ENCODE data around the gene BDH2. TPM values are rescaled to one million over a fixed set of nuclear protein-coding genes. Genes with fewer than 3 reads are reported as not detected.

BDH2 gene
- total RNA-seq, 1 experiment from 2014 or later: 28.3 TPM

DNA sequence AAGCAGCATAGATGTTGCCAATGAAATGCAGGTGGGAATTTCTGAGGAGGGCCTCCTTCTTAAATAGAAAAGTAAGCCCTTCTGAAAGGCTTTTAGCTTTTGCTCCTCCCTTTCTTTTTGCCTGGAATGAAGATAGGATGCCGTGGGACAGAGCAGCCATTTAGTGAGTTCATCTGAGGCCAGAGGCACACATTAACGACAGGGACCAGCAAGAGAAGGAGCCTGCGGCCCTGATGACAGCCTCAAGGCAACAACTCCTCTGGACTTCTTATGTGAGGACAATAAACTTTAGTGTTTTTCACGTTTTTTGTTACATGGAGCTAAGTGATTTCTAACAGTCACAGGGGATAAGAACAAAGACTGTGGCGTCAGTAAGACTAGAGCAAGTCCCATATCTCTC, 1.1 kb upstream of the BDH2 start:
- peaks cover 6% of the 10 kb centered on the region for H3K4me1 ChIP-seq (ENCODE audit: insufficient read depth, low read length, poor library complexity, severe bottlenecking)
- ChIA-PET CTCF (no interaction called here), POLR2A (ENCODE audit: low non-redundant PET) (interaction anchor here (0.5 kb wide), 1 partner anchor 793 kb away, joined by 4 read pairs; no protein-coding TSS in a partner anchor)
- BruUV-seq (replicated peaks): no TSS peak
- H3K4me3 ChIP-seq (ENCODE audit: low read depth, low read length, poor library complexity, severe bottlenecking): no peak overlapping the region
- DNase-seq (ENCODE audit: low spot score): no peak
- no peak overlapping the region for H3K27ac ChIP-seq (ENCODE audit: low read depth, low read length, poor library complexity, severe bottlenecking)
- TF ChIP-seq EZH2 (IDR thresholded peaks at IDR 0.05; ENCODE audit: borderline replicate concordance, low read depth, low read length, poor library complexity, severe bottlenecking): no peak
- TF ChIP-seq, protein P1, sequence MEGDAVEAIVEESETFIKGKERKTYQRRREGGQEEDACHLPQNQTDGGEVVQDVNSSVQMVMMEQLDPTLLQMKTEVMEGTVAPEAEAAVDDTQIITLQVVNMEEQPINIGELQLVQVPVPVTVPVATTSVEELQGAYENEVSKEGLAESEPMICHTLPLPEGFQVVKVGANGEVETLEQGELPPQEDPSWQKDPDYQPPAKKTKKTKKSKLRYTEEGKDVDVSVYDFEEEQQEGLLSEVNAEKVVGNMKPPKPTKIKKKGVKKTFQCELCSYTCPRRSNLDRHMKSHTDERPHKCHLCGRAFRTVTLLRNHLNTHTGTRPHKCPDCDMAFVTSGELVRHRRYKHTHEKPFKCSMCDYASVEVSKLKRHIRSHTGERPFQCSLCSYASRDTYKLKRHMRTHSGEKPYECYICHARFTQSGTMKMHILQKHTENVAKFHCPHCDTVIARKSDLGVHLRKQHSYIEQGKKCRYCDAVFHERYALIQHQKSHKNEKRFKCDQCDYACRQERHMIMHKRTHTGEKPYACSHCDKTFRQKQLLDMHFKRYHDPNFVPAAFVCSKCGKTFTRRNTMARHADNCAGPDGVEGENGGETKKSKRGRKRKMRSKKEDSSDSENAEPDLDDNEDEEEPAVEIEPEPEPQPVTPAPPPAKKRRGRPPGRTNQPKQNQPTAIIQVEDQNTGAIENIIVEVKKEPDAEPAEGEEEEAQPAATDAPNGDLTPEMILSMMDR (conservative IDR thresholded peaks at IDR 0.05; ENCODE audit: low read depth, low read length): no peak
- H3K36me3 ChIP-seq (ENCODE audit: insufficient read depth, low read length, poor library complexity, severe bottlenecking): no peaks in the 10 kb centered on the region
- H3K27me3 ChIP-seq (replicated peaks; ENCODE audit: insufficient read depth, low read depth, low read length, poor library complexity): no peaks in the 10 kb centered on the region
- no peaks in the 10 kb centered on the region for H3K9me3 ChIP-seq (ENCODE audit: low read depth, low read length, poor library complexity, severe bottlenecking)
- intact Hi-C loops (cut with micrococcal nuclease; ENCODE audit: unreplicated experiment): loop anchor here (5.0 kb wide), 1 partner anchor 832 kb away; no protein-coding TSS in a partner anchor

- Histone ChIP-seq H3K27ac (ENCODE audit: low read depth, low read length, poor library complexity, severe bottlenecking) (peak overlapping the region; percentile 12), H3K4me1 (ENCODE audit: insufficient read depth, low read length, poor library complexity, severe bottlenecking) (peaks cover 6% of the 10 kb centered on the region), H3K9me3 (ENCODE audit: low read depth, low read length, poor library complexity, severe bottlenecking) (no peaks in the 10 kb centered on the region), H3K36me3 (ENCODE audit: insufficient read depth, low read length, poor library complexity, severe bottlenecking) (no peaks in the 10 kb centered on the region), H3K4me3 (ENCODE audit: low read depth, low read length, poor library complexity, severe bottlenecking) (peak overlapping the region; percentile 49), H3K27me3 (replicated peaks; ENCODE audit: insufficient read depth, low read depth, low read length, poor library complexity) (no peaks in the 10 kb centered on the region)
- no TSS peak for BruUV-seq (replicated peaks)
- POLR2A ChIA-PET (ENCODE audit: low non-redundant PET): interaction anchor here (0.5 kb wide), 1 partner anchor 278 kb away, joined by 3 read pairs; no protein-coding TSS in a partner anchor
- CTCF ChIA-PET: interaction anchor here (1.2 to 1.7 kb wide), 3 partner anchors 310 to 833 kb away, joined by 3 to 5 read pairs (median 3); no protein-coding TSS in a partner anchor
- DNase-seq (ENCODE audit: low spot score): peak; percentile 24
- TF ChIP-seq EZH2 (IDR thresholded peaks at IDR 0.05; ENCODE audit: borderline replicate concordance, low read depth, low read length, poor library complexity, severe bottlenecking): no peak
- TF ChIP-seq, protein P1 (conservative IDR thresholded peaks at IDR 0.05; ENCODE audit: low read depth, low read length): no peak
- intact Hi-C loops (cut with micrococcal nuclease; ENCODE audit: unreplicated experiment): no loop called here
Measured at GRCh38 chr4:103098756-103099440, 736 bp downstream of the BDH2 start.

DNA sequence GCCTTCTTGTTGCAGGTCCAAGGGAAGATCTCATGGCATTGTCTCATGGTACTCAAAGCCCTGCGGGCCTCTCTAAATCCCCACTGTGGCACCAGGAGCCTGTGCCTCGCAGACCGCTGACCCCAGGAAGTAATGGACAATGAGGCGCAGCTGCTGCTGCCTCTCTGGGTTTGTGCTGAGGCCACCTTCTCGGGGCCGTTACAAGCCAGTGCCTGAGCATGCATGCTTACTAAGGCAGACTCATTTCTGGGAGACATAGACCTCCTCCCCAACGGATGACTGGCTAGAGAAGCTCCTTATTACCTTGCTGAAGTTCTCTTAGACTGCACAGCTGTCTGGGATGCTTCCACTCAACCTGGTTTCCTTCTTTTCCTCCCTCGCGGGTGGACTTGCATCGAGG, 1.3 kb downstream of the BDH2 start:
- DNase-seq (ENCODE audit: low spot score): no peak
- TF ChIP-seq, protein P1 (conservative IDR thresholded peaks at IDR 0.05; ENCODE audit: low read depth, low read length): no peak
- no peak for TF ChIP-seq EZH2 (IDR thresholded peaks at IDR 0.05; ENCODE audit: borderline replicate concordance, low read depth, low read length, poor library complexity, severe bottlenecking)
- intact Hi-C loops (cut with micrococcal nuclease; ENCODE audit: unreplicated experiment): no loop called here
- ChIA-PET POLR2A (ENCODE audit: low non-redundant PET) (no interaction called here), CTCF (no interaction called here)
- Histone ChIP-seq H3K4me3 (ENCODE audit: low read depth, low read length, poor library complexity, severe bottlenecking) (no peak overlapping the region), H3K27me3 (replicated peaks; ENCODE audit: insufficient read depth, low read depth, low read length, poor library complexity) (no peaks in the 10 kb centered on the region), H3K27ac (ENCODE audit: low read depth, low read length, poor library complexity, severe bottlenecking) (no peak overlapping the region), H3K4me1 (ENCODE audit: insufficient read depth, low read length, poor library complexity, severe bottlenecking) (peaks cover 6% of the 10 kb centered on the region), H3K9me3 (ENCODE audit: low read depth, low read length, poor library complexity, severe bottlenecking) (no peaks in the 10 kb centered on the region), H3K36me3 (ENCODE audit: insufficient read depth, low read length, poor library complexity, severe bottlenecking) (no peaks in the 10 kb centered on the region)
- BruUV-seq (replicated peaks): no TSS peak

Data from A673 (cell line).